NCI-H146 treated with DMSO at 0.1 percent for 48 hours (cell line): ENCODE results near the gene CKM.

Experiments used
- DNase-seq: peaks from one replicate; lab custom pipeline; 2025; ENCODE audit not compliant: unreplicated experiment; lab: John Stamatoyannopoulos, UW

Gene CKM

GRCh38 chr19:45322744-45323281 is at the start of gene CKM:
Gene CKM, minus strand, starts transcription at chr19:45322875. Its CDS starts 3,162 bp downstream, at chr19:45319713.
- DNase-seq = no peak

GRCh38 chr19:45370410-45371204 is 47.9 kb upstream of the CKM start, which contains the start of gene ERCC2:
Gene ERCC2, minus strand, starts transcription at chr19:45370573. Its CDS starts 33 bp downstream, at chr19:45370540.
- DNase-seq = peak; percentile 98

GRCh38 chr19:45368737-45369340 is 46.2 kb upstream of the CKM start:
- no peak for DNase-seq

- DNase-seq = no peak
These were observed 45.5 kb upstream of the CKM start for GRCh38 chr19:45368127-45368526.

- DNase-seq = no peak
These were observed 42.0 kb upstream of the CKM start for GRCh38 chr19:45364696-45365095.

GRCh38 chr19:45363861-45364459 is 41.3 kb upstream of the CKM start:
- no peak for DNase-seq

- DNase-seq = no peak
These were observed 39.6 kb upstream of the CKM start for GRCh38 chr19:45362291-45362690.

- DNase-seq = no peak
These were observed 38.9 kb upstream of the CKM start for GRCh38 chr19:45361608-45362007.

GRCh38 chr19:45358213-45358792 is 35.6 kb upstream of the CKM start:
- DNase-seq = no peak

GRCh38 chr19:45357445-45357783 is 34.7 kb upstream of the CKM start:
- no peak for DNase-seq

- no peak for DNase-seq
These were observed 34.2 kb upstream of the CKM start for GRCh38 chr19:45356760-45357444.

GRCh38 chr19:45355910-45356309 is 33.2 kb upstream of the CKM start:
- DNase-seq = no peak

GRCh38 chr19:45355402-45355801 is 32.7 kb upstream of the CKM start:
- DNase-seq = no peak

- DNase-seq = no peak
These were observed 31.7 kb upstream of the CKM start for GRCh38 chr19:45354241-45354842.

GRCh38 chr19:45352914-45353796 is 30.5 kb upstream of the CKM start:
- DNase-seq = no peak

- DNase-seq = no peak
These were observed 29.8 kb upstream of the CKM start for GRCh38 chr19:45352471-45352870.

- DNase-seq = no peak
These were observed 29.4 kb upstream of the CKM start for GRCh38 chr19:45352062-45352461.

GRCh38 chr19:45351401-45351952 is 28.8 kb upstream of the CKM start:
- no peak for DNase-seq

- no peak for DNase-seq
These were observed 27.9 kb upstream of the CKM start for GRCh38 chr19:45350477-45351058.
